Measurements from ENCODE around the gene VPS29.
"Not testable (repeated sequence)": the region's sequence is repeated elsewhere in the genome, so short reads cannot be mapped to it uniquely, and the experiment has no call there.

Gene VPS29

GRCh38 chr12:110465024-110465423, 36.9 kb downstream of the VPS29 start:
- DNase-seq (ENCODE audit: low read depth, low spot score): no peak
- H3K4me3 ChIP-seq (ENCODE audit: low read depth, low read length): no peak overlapping the region
- CTCF ChIA-PET: interaction anchor here (1.2 to 12.0 kb wide), 3 partner anchors 14 to 136 kb away, joined by 3 to 179 read pairs (median 92); partner anchors contain the start of gene ARPC3
- TF ChIP-seq CTCF (IDR thresholded peaks at IDR 0.05; ENCODE audit: insufficient read depth, low read length, missing control alignments): no peak
- POLR2A ChIA-PET: no interaction called here

- CTCF ChIA-PET: interaction anchor here (1.0 to 1.6 kb wide), 2 partner anchors 9 to 422 kb away, joined by 3 read pairs; no protein-coding TSS in a partner anchor
- H3K4me3 ChIP-seq (ENCODE audit: low read depth, low read length); DNase-seq (ENCODE audit: low read depth, low spot score); POLR2A ChIA-PET: not testable (repeated sequence)
These were observed 40.7 kb downstream of the VPS29 start for GRCh38 chr12:110461189-110461588.

DNA sequence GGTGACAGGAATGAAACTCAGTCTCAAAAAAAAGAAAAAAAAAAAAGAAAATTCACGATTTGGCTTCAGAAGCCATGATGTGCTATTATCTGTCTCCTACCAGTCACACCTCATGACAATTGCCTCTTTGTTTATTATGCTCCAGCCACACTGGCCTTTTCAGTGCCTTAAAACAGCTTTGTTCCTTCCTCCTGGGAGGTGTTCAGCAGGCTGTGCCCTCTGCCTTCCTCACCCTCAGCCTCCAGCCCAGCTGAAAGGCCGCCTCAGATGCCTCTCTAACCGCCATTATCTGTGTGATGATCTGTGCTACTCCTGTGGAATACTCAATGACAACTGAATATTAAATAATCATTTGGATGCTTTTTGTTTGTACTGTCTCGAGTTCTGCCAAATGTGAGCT, 43.2 kb downstream of the VPS29 start:
- POLR2A ChIA-PET: no interaction called here
- no peak for DNase-seq (ENCODE audit: low read depth, low spot score)
- TF ChIP-seq CTCF (IDR thresholded peaks at IDR 0.05; ENCODE audit: insufficient read depth, low read length, missing control alignments): no peak
- CTCF ChIA-PET: interaction anchor here (0.8 to 2.2 kb wide), 3 partner anchors 9 to 144 kb away, joined by 3 to 13 read pairs (median 10); partner anchors contain the start of genes ARPC3, FAM216A and GPN3
- no peak overlapping the region for H3K4me3 ChIP-seq (ENCODE audit: low read depth, low read length)

DNA sequence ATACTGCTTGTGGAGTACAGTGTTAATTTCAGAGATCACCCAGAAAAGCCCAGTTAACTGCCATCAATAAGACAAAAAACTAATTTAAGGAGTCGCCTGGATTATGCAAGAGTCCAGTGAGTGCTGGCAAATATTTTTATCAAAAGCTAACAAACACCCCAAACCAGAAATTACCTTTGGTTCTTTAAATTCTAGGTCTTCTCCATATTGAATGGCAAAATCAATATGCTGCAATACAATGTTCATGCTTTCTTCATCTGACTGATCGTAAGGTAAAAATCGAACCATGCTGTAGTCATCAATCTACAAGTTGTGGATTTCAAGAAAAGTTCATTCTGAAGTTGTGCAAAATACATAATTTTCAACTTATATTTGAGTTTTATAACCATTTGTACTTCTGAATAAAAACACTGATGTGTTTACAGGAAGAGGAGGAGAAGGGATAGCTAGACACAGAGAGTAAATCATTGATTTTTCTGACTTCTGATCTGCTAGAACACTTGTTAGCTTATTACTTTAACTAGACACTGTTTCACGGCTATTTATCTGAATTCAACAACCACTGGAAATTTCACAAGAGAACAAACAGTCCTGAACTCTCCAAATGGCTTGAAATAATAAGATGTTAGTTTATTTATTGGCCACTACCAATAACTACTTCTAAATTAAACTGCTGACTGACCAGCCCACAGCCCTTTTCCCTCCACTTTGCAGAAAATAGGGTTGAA, 48.2 kb downstream of the VPS29 start:
- no peak for TF ChIP-seq CTCF (IDR thresholded peaks at IDR 0.05; ENCODE audit: insufficient read depth, low read length, missing control alignments)
- H3K4me3 ChIP-seq (ENCODE audit: low read depth, low read length): no peak overlapping the region
- POLR2A ChIA-PET: interaction anchor here (0.9 kb wide), 1 partner anchor 15 kb away, joined by 3 read pairs; the partner anchor contains the start of genes FAM216A and GPN3
- no peak for DNase-seq (ENCODE audit: low read depth, low spot score)
- CTCF ChIA-PET: interaction anchor here (0.9 to 9.1 kb wide), 4 partner anchors 14 to 434 kb away, joined by 3 to 195 read pairs (median 52); partner anchors contain the start of genes FAM216A and GPN3

DNA sequence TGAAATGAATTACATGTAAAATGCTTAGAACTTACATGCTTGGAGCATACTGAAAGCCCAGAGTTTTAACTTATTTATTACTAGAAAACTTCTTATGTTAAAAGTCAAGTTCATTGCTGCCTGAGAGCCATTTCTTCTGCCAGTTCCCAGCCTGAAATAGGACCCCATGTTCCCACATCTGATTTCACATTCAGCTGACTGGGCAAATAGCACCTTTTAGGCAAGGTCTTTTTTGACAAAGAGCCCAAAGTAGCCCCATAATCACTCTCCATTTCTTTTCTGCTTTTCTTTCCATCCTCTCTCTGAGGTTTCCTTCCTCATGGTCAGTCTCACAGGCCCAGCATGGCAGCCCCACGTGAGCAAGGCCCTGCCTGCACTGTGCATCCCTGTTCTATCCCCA, 50.6 kb downstream of the VPS29 start:
- TF ChIP-seq CTCF (IDR thresholded peaks at IDR 0.05; ENCODE audit: insufficient read depth, low read length, missing control alignments): no peak
- H3K4me3 ChIP-seq (ENCODE audit: low read depth, low read length): no peak overlapping the region
- ChIA-PET CTCF (interaction anchor here (1.0 to 9.1 kb wide), 10 partner anchors 16 to 376 kb away, joined by 3 to 195 read pairs (median 6); partner anchors contain the start of genes FAM216A and GPN3), POLR2A (no interaction called here)
- DNase-seq (ENCODE audit: low read depth, low spot score): no peak

GRCh38 chr12:110449799-110450497, 52.0 kb downstream of the VPS29 start, which contains the start of gene ARPC3:
Gene ARPC3, minus strand, starts transcription at chr12:110450337. Its CDS starts 77 bp downstream, at chr12:110450260.
- DNase-seq (ENCODE audit: low read depth, low spot score): peak; percentile 42
- TF ChIP-seq CTCF (IDR thresholded peaks at IDR 0.05; ENCODE audit: insufficient read depth, low read length, missing control alignments): peak; percentile 92
- CTCF ChIA-PET: interaction anchor here (0.6 to 9.1 kb wide), 35 partner anchors 9 to 444 kb away, joined by 3 to 195 read pairs (median 4); partner anchors contain the start of genes FAM216A, GPN3, RAD9B and TCTN1
- H3K4me3 ChIP-seq (ENCODE audit: low read depth, low read length): peak within 1 kb of the TSS; percentile 95
- POLR2A ChIA-PET: interaction anchor here (0.7 to 1.7 kb wide), 7 partner anchors 9 to 144 kb away, joined by 3 to 15 read pairs (median 3); partner anchors contain the start of genes FAM216A and GPN3
